Activated T-helper 1 cell treated with anti-CD3 and anti-CD28 coated beads, Interleukin-12 subunit alpha, Interleukin-12 subunit beta, Interleukin-2, Interleukin-4 antibody, amounts not matched to agents 30 ng/mL and 10 ng/mL and 1 ng/mL, durations not matched to agents 14 hours and 24 hours and 36 hours (primary cell): ENCODE measurements around the gene EYA2. TPM values are rescaled to one million over a fixed set of nuclear protein-coding genes. Genes with fewer than 3 reads are reported as not detected.

ENCODE experiments used
- DNase-seq: peaks from one replicate; pipeline ENCODE4 v3.0.0; 2021; ENCODE audit warnings: low spot score
- H3K27ac Mint-ChIP-seq: one replicate; pipeline ENCODE4 v1.8.0; 2021; ENCODE audit warnings: mild to moderate bottlenecking, mixed read lengths
- H3K27me3 Mint-ChIP-seq: one replicate; pipeline ENCODE4 v1.8.0; 2022; ENCODE audit warnings: mild to moderate bottlenecking, moderate library complexity, mixed read lengths; ENCODE audit not compliant: insufficient read depth
- H3K36me3 Mint-ChIP-seq: one replicate; pipeline ENCODE4 v1.8.0; 2021; ENCODE audit warnings: low read depth, mixed read lengths
- H3K4me1 Mint-ChIP-seq: one replicate; pipeline ENCODE4 v1.8.0; 2021; ENCODE audit warnings: low read depth, mixed read lengths
- H3K4me3 Mint-ChIP-seq: one replicate; pipeline ENCODE4 v1.8.0; 2021; ENCODE audit warnings: mild to moderate bottlenecking, moderate library complexity, mixed read lengths
- H3K9me3 Mint-ChIP-seq: one replicate; pipeline ENCODE4 v1.8.0; 2021; ENCODE audit warnings: mixed read lengths
- intact Hi-C: fragments of 100-400 bp; cut with micrococcal nuclease; formaldehyde crosslinking; loops from one replicate; pipeline ENCODE4 v1.15.1; 2024
- total RNA-seq: library from RNA; stranded (reverse); gene quantifications from 2 replicates; pipeline ENCODE4 v1.2.3, GENCODE V29; 2022

EYA2 gene
- total RNA-seq, 1 donor from 2014 or later: not detected

DNA sequence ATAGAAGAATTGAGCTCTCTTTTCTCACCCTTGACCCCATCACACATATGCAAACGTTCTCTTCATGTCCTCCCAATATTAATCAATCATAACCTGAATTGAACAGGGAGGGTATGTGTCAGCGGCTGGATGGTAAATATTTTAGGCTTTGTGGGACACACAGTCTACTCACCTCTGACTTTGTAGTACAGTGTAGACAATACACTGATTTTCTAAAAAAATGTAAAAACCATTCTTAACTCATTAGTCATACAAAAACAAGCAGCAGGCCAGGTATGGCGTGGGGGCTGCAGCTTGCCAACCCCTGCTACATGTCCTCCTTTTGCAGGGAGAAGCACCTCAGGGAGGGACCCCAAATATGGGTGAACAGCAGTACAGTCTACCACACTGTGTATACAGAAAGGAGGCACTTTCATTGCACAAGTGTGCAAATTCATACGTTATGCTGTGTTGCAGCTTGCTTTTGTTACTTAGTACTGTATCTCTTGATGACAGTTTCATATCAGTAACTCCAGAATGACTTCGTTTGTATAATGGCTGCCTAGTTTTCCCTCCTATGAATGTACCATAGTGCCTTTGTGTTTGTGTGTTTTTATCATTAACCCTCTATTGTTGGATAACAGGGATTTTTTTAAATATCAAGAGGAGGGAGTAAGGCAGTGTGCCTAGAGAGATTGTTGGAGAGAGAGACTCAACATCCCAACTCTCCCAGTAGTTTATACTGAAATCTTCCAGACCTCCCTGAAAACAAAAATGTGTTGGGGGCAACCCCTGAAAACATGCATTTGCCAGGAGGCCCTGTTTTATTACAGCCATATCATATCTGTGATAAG, 247.5 kb downstream of the EYA2 start:
- Mint-ChIP-seq H3K4me3 (no peak overlapping the region), H3K27ac (no peak overlapping the region), H3K4me1 (no peaks in the 10 kb centered on the region), H3K36me3 (no peaks in the 10 kb centered on the region), H3K27me3 (peaks cover 10% of the 10 kb centered on the region), H3K9me3 (peaks cover 9% of the 10 kb centered on the region)
- intact Hi-C loops: no loop called here
- DNase-seq: no peak

DNA sequence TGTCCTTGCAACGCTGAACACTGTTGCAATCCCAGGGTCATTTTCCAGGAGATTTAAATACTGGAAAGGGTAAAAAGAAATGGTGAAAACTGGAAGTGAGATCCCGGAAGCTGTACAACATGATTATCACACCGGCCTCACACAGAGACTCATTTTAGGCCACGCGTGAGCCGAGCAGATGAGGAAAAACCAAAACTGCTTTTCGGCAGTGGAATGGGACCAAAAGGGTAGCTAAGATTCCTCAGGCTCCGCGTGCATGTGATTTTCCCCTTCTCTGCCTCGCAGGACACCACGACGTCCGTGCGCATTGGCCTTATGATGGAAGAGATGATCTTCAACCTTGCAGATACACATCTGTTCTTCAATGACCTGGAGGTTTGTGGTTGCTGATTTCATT, 248.1 kb downstream of the EYA2 start:
- Mint-ChIP-seq H3K27ac (no peak overlapping the region), H3K27me3 (peaks cover 5% of the 10 kb centered on the region), H3K9me3 (peaks cover 9% of the 10 kb centered on the region), H3K4me3 (no peak overlapping the region), H3K36me3 (no peaks in the 10 kb centered on the region), H3K4me1 (no peaks in the 10 kb centered on the region)
- intact Hi-C loops: no loop called here
- no peak for DNase-seq

DNA sequence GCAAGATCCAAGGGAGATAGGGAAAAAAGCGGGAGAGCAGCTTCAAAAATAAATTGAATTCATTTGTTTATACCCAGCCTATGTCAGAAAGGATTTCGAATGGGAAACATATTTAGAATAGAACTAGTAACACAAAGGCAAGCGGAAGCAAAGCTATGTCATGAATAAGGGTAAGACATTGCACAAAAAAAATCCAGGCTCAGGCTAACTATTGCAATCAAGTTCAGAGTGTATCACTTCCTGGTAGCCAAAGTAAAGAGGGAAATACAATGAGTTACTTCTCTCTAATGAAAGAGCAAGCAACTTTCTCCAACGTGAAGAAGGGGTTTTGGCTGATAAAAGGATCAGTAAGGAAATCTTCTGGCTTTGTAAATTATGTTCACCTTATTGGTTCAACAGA, 249.0 kb downstream of the EYA2 start:
- Mint-ChIP-seq H3K9me3 (peaks cover 9% of the 10 kb centered on the region), H3K27ac (no peak overlapping the region), H3K4me3 (no peak overlapping the region), H3K27me3 (peaks cover 5% of the 10 kb centered on the region), H3K36me3 (no peaks in the 10 kb centered on the region), H3K4me1 (no peaks in the 10 kb centered on the region)
- intact Hi-C loops: no loop called here
- no peak for DNase-seq

DNA sequence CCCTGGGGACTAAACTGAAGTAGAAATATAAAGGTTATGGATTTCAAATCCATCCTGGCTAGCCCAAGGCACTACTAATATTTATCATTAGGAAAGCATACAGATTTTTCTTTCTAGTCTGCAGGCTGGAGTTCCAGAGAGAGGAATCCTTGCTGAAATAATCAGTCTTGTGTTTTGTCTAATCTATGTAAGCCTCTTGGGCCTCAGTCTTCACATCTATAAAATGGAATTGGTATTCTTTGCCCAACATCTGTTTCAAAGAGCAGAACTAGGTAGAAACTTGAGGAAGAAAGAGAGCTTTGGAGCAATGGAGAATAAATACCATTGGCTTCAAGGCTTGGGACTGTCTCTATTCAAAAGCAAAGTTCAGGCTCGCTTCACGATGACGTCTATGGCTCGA, 249.8 kb downstream of the EYA2 start:
- peaks cover 9% of the 10 kb centered on the region for H3K9me3 Mint-ChIP-seq
- DNase-seq: no peak
- H3K36me3 Mint-ChIP-seq: no peaks in the 10 kb centered on the region
- no peaks in the 10 kb centered on the region for H3K4me1 Mint-ChIP-seq
- intact Hi-C loops: no loop called here
- no peak overlapping the region for H3K27ac Mint-ChIP-seq
- H3K4me3 Mint-ChIP-seq: no peak overlapping the region
- H3K27me3 Mint-ChIP-seq: peaks cover 5% of the 10 kb centered on the region

DNA sequence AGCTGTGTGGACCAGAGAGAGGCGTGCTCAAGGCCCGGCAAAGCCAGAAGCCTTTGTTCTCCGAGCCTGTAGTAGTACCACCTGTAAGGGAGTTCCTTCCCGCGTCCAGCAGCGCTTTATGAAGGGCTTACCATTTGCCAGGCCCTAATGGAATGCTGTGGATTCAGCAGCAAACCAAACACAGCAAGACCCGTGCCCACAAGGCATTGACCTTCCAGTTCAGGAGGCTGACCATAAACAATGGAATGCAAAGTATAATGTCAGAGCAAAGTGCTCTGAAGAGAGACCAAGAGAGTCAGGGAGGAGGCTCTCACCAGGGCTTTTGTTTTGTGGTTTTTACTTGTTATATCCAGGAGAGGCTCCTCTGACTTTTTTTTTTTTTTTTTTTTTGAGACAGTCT, 252.0 kb downstream of the EYA2 start:
- H3K36me3 Mint-ChIP-seq: no peaks in the 10 kb centered on the region
- H3K4me3 Mint-ChIP-seq: no peak overlapping the region
- no peak overlapping the region for H3K27ac Mint-ChIP-seq
- intact Hi-C loops: no loop called here
- DNase-seq: no peak
- H3K4me1 Mint-ChIP-seq: no peaks in the 10 kb centered on the region
- H3K27me3 Mint-ChIP-seq: peaks cover 8% of the 10 kb centered on the region
- peaks cover 3% of the 10 kb centered on the region for H3K9me3 Mint-ChIP-seq

DNA sequence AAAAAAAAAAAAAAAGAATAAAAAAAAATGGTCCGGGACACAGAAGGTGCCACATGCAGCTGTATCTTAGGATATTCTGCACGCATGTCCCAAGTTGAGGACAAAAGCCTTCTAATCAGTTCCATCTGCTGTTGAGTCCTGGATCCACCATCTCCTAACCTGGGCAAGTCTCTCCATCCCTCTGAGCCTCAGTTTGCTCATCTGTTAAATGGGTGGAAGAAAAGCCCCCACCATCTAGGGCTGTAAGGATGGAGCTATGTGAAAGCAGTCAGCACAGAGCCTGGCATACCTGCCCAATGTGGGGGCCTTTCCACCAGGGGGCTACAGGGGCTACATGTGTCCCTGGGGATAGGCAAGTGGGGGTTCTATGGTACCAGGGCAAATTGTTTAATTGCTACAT, 253.4 kb downstream of the EYA2 start:
- no peaks in the 10 kb centered on the region for H3K9me3 Mint-ChIP-seq
- no peak overlapping the region for H3K27ac Mint-ChIP-seq
- H3K36me3 Mint-ChIP-seq: no peaks in the 10 kb centered on the region
- no peak for DNase-seq
- peaks cover 8% of the 10 kb centered on the region for H3K27me3 Mint-ChIP-seq
- no peak overlapping the region for H3K4me3 Mint-ChIP-seq
- H3K4me1 Mint-ChIP-seq: no peaks in the 10 kb centered on the region
- intact Hi-C loops: no loop called here

DNA sequence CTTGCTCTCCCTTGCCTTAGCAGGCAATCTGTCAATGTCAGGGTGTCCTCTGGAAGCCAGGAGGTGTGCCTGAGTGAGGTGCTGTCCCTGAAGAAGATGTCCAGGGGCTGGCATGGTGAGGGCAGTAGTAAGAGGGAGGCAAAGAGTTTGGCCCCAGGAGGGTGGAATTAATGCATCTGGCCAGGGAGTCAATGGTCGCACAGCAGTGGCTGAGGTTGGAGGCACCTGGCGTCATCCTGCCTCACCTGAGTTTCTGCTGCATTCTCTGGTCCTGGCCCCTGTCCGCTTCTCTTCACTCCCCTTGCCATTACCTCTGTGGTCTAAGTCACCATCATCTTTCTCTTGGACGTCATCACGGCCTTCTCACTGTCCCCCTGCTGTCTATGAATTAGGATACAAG, 255.3 kb downstream of the EYA2 start:
- H3K4me1 Mint-ChIP-seq: no peaks in the 10 kb centered on the region
- H3K27me3 Mint-ChIP-seq: peaks cover 10% of the 10 kb centered on the region
- no peaks in the 10 kb centered on the region for H3K36me3 Mint-ChIP-seq
- intact Hi-C loops: loop anchor here (1.0 to 2.0 kb wide), 2 partner anchors 391 to 398 kb away; no protein-coding TSS in a partner anchor
- H3K9me3 Mint-ChIP-seq: no peaks in the 10 kb centered on the region
- H3K4me3 Mint-ChIP-seq: no peak overlapping the region
- no peak for DNase-seq
- H3K27ac Mint-ChIP-seq: no peak overlapping the region

DNA sequence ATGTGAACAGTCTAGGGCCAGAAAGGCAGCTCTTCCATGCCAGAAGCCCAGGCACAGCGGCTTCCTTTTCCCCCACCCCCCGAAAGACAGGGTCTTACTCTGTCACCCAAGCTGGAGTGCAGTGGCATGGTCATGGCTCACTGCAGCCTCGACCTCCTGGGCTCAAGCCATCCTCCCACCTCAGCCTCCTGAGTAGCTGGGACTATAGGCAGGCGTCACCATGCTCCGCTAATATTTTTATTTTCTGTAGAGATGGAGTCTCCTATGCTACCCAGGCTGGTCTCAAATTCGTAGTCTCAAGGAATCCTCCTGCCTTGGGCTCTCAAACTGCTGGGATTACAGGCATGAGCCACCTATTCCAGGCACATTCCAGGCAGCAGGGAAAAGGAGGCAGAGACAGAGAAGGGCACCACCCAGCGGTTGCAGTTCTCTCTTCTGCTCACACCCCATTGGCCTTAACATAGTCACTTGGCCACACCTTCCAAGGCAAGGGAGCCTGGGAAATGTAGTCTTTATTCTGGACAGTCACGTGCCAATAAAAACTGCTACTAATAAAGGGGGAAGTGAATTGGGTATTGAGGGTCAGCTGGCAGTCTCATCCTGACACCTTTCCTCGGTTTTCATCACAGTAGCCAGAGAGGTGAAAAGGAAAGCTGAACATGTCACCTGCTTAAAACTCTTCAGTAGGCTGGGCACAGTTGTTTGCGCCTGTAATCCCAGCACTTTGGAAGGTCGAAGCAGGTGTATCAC, 255.9 kb downstream of the EYA2 start:
- H3K36me3 Mint-ChIP-seq: no peaks in the 10 kb centered on the region
- no peak for DNase-seq
- H3K4me3 Mint-ChIP-seq: no peak overlapping the region
- H3K4me1 Mint-ChIP-seq: no peaks in the 10 kb centered on the region
- H3K27ac Mint-ChIP-seq: no peak overlapping the region
- peaks cover 9% of the 10 kb centered on the region for H3K27me3 Mint-ChIP-seq
- H3K9me3 Mint-ChIP-seq: no peaks in the 10 kb centered on the region
- intact Hi-C loops: loop anchor here (1.0 to 2.0 kb wide), 2 partner anchors 392 to 398 kb away; no protein-coding TSS in a partner anchor

DNA sequence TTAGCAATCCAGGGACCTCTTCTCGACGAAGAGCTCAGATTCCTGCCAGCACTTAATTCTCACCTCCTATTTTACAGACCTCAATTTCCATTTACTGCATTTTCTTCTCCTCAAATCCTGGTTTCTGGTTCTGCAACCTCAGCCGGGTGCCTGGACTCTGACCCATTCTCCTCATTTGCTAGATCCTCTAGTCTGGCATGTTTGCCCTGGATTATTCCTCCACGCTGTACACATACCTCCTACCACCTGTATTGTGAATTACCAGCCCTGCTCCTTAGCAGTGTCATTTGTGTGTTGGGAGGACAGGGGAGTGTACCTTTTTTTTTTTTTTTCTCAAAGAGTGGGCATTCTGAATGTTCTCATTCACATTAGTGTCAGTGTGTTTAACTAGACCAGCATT, 257.4 kb downstream of the EYA2 start:
- Mint-ChIP-seq H3K4me1 (no peaks in the 10 kb centered on the region), H3K4me3 (no peak overlapping the region), H3K9me3 (no peaks in the 10 kb centered on the region), H3K27ac (no peak overlapping the region), H3K27me3 (peaks cover 8% of the 10 kb centered on the region), H3K36me3 (no peaks in the 10 kb centered on the region)
- no peak for DNase-seq
- intact Hi-C loops: no loop called here

DNA sequence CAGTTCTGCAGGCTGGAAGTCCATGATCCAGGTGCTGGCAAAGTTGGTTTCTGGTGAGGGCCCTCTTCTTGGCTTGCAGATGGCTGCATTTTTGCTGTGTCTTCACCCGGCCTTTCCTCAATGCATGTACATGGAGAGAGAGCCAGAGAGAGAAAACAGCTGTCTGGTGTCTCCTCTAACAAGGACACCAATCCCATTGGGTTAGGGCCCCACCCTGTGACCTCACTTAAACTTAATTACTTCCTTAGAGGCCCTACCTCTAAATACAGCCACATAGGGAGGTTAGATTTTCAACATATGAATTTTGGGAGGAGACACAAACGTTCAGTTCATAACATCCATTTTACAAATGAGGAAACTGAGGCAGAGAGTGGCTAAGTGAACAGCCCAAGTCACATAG, 259.4 kb downstream of the EYA2 start:
- Mint-ChIP-seq H3K27ac (no peak overlapping the region), H3K9me3 (no peaks in the 10 kb centered on the region), H3K4me1 (no peaks in the 10 kb centered on the region), H3K4me3 (no peak overlapping the region), H3K27me3 (peaks cover 13% of the 10 kb centered on the region), H3K36me3 (no peaks in the 10 kb centered on the region)
- no peak for DNase-seq
- intact Hi-C loops: no loop called here

DNA sequence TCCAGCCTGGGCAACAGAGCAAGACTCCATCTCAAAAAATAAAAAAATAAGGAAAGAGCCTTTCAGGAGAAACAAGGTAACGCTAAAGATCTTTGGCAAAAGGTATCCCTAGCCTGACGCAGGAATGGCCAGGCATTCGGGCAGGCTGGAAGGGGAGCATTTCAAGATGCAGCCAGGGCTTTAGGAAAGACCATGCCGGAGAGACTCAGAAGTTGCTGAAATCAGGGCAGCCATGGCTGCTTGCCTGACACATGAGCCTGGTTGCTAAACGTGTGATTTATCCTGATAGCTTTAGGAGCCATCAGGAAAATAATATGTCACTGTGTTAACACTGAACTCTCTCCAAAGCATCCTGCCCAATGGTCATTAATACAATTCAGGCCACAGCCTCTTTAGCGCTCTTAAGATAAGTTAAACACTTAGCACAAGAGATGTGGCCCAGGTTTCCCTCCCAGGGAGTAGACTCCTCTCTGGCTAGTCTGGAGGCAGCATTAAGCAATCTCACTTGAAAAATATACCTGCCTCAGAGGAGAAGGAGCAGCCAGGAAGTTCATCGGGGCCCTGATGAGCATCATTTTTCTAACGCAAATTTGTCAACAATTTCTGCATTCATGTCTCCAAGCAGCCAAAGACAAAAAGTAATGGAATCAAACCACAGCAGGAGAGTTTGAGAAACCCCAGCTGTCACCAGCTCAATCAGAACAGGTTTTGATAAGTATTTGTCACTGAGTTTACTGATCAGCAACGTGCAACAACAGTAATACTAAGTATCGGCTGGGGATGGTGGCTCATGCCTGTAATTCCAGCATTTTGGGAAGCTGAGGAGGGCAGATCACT, 261.9 kb downstream of the EYA2 start:
- Mint-ChIP-seq H3K4me1 (no peaks in the 10 kb centered on the region), H3K27me3 (peaks cover 10% of the 10 kb centered on the region), H3K27ac (no peak overlapping the region), H3K9me3 (no peaks in the 10 kb centered on the region), H3K4me3 (no peak overlapping the region), H3K36me3 (no peaks in the 10 kb centered on the region)
- intact Hi-C loops: no loop called here
- no peak for DNase-seq

DNA sequence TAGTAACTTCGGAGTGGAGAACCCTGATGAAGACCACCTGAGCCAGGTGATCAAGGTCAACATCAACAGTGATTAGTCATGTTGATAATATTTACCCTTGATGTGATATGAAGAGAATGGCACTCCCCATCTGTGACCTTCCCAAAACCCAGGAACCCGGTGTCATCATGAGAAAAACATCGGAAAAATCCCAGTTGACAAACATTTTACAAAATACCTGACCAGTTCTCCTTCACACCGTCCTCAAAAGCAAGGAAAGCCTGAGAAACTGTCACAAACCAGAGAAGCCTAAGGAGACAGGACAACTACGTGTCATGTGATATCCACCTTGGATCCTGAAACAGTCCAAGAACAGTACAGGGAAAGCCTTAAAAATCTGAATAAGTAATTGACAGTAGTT, 264.5 kb downstream of the EYA2 start:
- Mint-ChIP-seq H3K36me3 (no peaks in the 10 kb centered on the region), H3K4me3 (no peak overlapping the region), H3K27ac (no peak overlapping the region), H3K27me3 (peaks cover 10% of the 10 kb centered on the region), H3K9me3 (no peaks in the 10 kb centered on the region), H3K4me1 (no peaks in the 10 kb centered on the region)
- intact Hi-C loops: no loop called here
- no peak for DNase-seq

DNA sequence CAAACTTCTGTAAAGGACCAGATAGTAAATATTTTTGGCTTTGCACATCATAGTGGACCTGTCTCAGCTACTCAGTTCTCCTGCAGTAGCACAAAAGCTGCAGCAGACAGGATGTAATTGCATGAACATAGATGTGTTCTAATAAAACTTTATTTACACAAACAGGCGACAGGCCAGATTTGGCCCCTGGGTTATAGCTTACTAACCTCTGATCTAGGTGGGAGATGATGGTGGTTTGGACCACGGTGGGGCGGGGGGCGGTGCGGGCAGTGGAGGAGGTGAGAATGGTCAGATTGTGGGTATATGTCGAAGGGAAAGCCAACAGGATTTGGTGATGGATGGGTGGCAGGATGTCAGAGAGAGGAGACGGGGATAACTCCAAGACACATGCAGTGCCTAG, 265.6 kb downstream of the EYA2 start:
- Mint-ChIP-seq H3K4me1 (no peaks in the 10 kb centered on the region), H3K27ac (no peak overlapping the region), H3K27me3 (peaks cover 9% of the 10 kb centered on the region), H3K9me3 (no peaks in the 10 kb centered on the region), H3K36me3 (no peaks in the 10 kb centered on the region), H3K4me3 (no peak overlapping the region)
- no peak for DNase-seq
- intact Hi-C loops: no loop called here
